Measurements from ENCODE around the gene MAP2K3.
"Not testable (repeated sequence)": the region's sequence is repeated elsewhere in the genome, so short reads cannot be mapped to it uniquely, and the experiment has no call there.

MAP2K3 gene

DNA sequence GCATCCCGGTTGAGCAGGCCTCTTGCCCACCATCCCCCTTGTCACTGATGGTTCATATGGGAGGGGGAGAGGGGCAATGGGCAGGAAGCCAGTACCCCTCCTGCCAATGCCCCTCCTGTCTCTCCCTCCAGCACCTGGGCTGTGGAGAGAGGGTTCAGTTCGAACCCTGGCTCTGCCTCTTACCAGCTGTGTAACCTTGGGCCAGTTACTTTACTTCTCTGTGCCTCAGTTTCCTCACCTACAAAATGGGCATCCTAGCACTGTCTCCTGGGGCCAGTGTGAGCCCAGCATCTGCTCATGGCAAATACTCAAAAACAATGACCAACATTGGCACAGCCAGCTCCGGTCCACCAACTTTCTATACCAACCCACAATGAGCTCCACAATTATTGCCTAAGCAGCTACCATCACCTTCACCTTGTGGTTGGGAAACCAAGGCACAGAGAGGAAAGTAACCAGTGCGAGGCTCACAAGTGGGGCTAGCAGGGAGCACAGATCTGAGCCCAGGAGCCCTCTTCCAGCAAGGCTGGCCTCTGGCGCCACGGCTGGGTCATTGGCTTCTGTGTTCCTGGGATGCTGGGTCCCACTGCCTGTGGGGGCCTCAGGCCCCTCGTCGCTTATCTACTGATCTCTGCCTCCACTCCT, 53.6 kb downstream of the MAP2K3 start:
- not testable (repeated sequence) for DNase-seq

DNA sequence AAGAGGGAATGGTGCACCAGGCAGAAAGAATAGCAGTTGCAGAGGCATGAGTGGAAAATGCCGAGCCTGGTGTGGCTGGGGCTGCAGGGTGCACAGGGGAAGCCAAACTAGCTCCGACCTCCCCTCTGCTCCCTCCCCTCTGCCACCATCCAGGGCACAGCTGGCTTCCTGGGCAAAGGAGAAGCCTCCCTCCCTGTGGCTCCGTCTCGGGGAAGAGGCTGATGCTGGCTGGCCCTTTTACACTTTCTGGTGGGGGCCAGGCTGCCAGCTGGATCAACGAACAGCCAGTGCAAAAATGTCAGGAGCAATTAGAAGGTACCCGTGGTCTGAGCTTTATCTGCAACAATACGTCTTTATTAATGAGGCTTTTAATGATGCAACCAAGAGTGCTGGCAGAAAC, 54.5 kb downstream of the MAP2K3 start:
- DNase-seq, result no peak

DNA sequence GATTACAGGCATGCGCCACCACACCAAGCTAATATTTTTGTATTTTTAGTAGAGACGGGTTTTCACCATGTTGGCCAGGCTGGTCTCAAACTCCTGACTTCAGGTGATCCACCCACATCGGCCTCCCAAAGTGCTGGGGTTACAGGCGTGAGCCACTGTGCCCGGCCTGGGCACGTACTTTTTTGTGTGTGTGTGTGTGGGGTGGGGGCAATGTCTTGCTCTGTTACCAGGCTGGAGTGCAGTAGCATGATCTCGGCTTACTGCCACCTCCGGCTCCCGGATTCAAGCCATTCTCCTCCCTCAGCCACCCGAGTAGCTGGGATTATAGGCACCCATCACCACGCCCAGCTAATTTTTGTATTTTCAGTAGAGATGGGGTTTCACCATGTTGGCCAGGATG, 55.1 kb downstream of the MAP2K3 start:
- not testable (repeated sequence) for DNase-seq

DNA sequence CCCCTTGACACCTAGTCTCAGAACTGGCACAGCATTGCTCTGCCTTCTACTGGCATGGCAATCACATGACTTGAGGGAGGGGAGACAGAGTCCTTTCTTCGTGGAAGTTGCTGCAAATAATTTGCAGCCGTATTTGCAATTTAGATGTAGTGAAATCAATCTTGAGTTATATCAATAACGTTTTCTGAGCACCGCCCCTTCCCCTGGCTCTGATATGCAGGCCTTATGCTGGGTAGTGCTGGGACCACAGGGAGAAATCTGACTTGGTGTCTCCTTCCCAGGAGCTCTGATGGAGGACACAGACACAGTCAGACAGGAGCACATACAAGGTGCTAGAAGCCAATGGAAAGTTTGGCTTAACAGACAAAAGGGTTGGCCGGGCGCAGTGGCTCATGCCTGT, 55.9 kb downstream of the MAP2K3 start:
- DNase-seq, result not testable (repeated sequence)

DNA sequence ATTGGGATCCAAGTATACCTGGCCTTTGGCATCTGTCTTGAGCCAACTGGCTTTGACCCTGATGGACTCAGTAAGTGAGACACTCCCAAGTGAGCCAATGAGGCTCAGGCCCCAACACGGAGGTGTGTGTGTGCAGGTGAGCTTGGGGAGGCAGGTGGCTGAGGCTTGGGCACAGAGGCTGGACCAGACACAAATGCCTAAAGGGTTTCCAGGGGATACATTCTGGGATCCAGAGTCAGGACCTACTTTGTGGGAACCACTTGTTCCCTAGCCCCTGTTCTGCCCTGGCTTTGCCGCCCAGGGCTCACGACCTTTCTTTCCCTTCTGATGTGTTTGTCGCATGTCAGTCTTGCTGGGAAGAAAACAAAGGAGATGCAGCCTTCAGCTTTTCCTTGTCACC, 56.8 kb downstream of the MAP2K3 start:
- not testable (repeated sequence) for DNase-seq

DNA sequence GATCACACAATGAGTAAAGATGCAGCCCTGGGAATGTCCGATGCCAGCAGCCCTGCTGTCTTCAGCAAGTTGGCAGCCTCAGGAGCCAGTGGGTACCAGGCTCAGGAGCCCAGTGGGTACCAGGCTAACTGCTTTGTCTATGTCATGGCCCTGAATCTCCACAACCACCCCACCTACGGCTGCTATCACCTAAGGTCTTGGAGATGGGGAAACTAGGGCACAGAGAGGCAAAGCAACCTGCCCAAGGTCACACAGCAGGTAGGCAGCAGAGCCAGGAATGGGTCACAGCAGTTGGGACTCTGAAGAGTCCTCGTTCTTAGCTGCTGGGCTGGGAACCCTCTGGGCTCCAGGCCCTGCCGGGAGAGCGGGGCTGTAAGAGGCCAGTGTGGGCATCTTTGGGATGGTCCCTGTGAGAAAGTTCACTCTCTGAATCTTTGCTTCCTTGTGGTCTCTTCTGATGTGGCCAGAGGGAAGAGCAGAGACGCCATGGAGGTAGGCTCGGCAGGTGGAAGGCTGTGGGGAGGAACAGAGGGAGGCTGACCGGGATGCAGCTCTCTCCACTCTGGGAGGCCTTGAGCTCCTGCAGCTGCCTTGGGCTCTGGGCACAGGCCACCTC, 57.5 kb downstream of the MAP2K3 start:
- DNase-seq, result not testable (repeated sequence)

DNA sequence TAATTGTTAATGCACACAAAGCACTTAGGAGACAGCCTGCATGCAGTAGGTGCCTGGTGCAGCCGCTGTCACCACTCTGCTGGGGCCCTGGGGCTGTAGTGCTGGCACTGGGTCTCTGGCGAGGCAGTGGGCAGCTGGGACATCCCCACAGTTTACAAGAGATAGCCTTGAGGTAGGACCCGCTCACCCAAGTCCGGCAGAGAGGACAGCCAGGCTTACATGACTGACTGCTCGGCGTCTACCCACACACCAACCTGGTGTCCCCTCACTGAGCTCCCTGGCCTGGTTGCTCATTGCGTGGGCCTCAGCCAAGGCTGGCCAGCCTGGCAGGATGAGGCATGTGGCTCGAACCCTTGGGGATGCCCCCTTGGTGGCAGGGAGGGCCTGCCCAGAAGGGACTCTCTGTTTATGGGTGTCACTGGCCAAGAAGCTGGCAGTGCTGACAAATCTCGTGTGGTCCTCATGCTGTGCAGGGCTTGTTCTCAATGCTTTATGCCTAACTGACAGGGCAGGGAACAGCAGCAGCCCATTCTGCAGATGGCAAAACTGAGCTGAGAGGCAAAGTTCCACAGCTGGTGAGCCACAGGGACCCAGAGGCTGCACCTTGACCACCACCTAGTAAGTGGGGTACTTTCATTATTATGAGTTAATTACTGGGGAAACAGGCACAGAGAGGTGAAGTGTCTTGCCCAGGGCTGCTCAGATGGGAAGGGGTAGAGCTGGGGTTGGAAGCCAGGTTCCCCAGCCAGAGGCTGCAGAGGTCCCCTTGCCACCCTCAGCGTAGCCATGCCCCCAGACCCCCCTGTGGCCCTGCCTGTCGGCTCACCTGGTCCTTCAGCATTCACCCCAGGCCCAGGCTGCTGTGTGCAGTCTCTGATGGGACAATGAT, 58.8 kb downstream of the MAP2K3 start:
- not testable (repeated sequence) for DNase-seq

DNA sequence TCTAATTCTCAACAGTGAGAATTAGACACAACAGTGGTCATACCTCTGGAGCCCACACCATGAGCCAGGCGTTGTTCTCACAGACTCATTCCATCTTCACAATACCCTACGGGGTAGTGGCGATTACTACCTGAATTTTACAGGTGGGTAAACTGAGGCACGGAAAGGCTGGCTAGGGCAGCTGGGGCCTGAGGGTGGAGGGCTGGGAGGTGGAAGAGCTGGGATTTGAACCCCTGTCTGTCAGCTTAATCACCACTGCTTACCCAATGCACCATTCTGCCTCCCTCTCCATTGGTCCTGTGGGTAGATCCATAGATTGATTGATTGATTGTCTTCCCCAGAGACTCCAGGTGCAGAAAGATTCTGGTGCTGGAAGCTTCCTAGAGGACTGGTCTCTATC, 60.3 kb downstream of the MAP2K3 start:
- DNase-seq, result not testable (repeated sequence)

DNA sequence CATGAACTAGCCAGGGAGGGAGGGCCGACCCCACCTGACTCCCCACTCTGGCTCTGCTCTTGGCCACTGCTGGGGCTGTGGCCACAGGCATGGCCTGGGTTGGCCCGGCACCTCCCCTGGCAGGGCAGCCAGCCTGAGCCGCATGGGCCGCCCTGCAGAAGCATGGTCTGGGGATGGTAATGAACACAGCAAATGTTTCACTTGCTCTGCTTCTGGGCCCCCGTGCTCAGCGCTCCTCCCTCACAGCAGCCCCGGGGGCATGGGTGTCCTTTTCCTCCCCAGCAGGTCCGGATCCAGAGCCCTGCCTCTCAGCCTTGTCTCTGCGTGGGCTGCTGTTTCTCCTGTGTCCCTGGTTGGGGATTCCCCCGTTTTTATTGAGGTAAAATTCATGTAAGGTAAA, 60.7 kb downstream of the MAP2K3 start:
- no peak for DNase-seq

DNA sequence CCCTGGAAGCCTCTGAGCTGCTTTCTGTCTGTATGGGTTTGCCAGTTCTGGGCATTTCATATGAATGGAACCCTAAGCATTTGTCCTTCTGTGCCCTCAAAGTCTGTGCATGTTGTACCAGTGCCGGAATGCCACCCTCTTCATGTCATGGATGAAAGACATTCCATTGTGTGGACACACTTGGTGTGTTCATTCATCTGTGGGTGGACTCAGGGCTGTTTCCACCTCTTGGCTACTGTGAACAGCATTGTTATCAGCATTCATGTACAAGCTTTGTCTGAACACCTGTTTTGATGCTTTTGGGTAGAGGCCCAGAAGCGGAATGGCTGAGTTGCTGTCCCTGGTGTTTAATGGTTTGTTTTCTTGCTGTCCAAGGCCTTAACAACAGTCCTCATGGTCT, 61.6 kb downstream of the MAP2K3 start:
- DNase-seq, result not testable (repeated sequence)

DNA sequence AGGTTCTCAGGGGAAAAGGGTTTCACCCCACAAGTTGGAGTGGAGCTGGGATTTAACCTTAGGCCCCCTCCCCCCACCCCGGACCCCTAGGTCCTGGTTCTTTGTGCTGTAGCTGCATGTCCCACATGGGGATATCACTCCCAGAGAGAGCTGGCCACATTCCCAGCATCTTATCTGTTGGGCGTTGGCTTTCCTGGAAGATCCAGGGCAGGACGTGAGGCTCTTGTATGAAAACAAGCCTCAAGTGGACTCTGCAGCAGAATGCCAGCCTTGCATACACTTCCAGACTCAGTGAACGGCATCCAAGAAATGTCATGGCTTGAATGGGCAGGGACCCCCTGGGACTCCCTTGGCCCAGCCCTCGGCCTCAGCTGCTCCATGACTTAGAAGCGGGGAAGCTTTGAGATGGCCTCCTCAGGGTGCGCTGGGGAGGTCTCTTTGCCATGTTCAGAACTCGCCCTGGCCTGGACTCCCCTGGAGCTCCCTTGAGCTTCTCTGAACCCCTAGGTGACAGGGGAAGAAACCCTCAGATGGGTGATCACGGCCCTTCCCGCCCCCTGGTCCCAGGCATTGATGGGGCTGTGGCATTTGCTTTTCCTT, 62.2 kb downstream of the MAP2K3 start:
- not testable (repeated sequence) for DNase-seq

DNA sequence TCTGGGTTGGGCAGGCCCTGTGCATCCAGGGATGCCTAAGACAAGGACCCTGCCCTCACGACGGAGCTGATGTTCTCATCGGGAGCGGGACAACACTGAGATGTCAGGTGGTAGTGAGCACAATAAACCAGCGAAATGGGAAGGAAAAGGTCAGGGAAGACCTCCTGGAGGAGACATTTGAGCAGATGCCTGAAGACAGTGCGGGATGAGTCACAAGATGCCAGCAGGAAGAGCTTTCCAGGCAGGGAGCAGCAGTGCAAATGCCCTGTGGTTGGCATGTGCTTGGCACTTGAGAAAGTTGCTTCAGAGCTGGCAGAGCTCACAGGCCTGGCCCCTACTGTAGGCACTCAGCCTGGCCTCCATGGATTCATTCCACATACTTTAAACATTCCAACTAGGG, 63.1 kb downstream of the MAP2K3 start:
- not testable (repeated sequence) for DNase-seq

DNA sequence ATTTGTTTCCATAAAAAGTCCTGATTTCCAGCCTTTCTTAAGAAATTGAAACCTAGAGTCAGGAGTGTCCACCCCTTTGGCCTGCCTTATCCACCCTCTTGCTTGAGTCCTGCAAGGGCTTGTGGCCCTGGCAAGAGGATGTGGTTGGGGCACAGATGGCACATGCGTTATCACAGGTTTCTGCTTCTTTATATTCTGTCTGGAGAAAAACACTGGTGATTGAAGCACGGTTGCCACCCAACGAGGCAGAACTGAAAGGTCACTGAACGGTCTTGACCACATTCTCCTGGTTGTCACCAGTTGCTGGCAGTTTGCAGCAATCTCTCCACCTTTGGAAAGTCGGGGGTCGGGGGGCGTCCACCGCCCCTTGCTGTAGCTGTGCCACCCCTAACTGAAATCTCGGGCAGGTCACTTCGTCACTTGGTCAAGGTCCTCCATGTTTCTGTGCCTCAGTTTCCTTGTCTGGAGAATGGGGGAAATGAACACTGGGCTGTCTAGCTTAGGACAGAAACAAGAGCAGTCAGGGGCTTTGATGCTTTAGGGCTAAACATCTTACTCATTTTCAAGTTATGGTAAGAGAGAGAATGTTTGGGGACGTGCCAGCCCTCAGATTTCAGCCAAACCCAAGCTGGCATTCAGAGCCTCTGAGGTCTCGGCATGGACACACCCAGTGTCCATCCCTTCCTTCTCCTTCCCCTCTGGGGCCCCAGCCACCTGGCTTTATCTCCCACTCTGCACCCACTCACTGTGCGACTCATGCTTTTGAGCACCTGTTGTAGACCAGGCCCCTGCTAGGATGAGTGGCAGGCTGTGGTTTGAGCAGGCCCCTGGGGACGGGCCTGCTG, 63.8 kb downstream of the MAP2K3 start:
- DNase-seq, result not testable (repeated sequence)

DNA sequence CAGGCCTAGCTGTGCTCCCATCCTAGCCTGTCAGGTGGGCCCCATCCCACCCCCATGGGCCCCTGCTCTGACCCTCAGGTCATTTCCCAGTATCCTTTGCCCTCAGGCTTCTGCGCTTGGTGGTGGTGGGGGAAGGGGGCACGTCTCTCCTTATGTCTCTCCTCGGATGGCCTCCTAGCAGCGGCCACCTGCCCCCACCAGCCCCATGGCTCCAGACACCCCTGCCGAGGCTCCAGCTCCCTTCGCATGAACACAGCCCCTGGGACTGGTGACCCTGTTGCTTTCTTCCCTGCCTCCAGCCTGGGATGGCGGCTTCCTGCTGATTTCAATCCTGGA, 64.4 kb downstream of the MAP2K3 start:
- DNase-seq, result not testable (repeated sequence)

DNA sequence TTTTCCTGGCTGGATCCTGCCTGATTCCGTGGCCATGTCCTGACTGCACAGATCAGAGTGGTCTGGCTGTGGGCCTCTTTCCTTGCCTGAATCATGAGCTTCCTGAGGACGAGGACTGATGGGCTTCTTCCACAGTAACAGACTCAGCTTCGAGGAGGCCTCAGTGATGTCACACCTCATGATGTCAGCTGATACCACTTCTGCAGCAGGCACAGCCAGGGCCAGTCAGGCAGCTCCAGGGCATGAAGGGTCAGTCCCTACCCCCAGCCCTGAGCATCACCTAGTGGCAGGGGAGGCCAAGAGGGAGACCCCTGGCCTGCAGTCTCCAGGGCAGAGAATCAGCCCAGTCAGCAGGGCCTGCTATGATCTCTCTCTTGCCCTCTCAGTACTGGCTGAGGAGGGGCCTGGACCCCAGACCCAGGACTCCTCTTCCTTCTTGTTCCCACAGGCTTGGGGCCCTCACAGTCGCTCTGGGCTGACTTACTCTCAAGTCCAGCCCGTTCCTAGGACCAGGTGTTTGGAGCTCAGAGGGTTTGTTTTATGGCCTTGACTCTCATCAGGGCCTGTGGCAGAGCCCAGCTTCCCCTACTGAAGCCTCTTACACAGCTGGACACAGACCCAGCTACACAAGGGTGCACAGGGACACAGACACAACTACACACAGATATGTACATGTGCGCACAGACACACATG, 65.0 kb downstream of the MAP2K3 start:
- not testable (repeated sequence) for DNase-seq

DNA sequence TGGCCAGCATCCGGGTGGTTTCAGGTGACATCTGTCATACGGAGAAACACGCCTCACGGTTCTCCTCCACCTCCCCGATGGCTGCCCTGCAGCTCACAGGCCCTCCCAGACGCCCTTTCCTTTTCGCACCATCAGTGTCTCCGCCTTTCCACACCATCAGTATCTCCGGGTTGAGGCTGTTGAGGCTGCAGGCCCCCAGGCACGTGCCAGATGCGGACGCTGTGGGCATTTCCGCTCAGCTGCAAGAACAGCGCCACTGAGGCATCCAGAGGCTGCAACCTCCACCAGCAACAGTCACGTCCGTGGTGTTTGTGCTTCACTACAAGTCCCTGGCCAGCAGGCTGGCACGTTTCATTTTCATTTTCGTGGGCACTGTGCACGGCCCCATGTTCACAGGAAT, 66.0 kb downstream of the MAP2K3 start:
- DNase-seq, result not testable (repeated sequence)

DNA sequence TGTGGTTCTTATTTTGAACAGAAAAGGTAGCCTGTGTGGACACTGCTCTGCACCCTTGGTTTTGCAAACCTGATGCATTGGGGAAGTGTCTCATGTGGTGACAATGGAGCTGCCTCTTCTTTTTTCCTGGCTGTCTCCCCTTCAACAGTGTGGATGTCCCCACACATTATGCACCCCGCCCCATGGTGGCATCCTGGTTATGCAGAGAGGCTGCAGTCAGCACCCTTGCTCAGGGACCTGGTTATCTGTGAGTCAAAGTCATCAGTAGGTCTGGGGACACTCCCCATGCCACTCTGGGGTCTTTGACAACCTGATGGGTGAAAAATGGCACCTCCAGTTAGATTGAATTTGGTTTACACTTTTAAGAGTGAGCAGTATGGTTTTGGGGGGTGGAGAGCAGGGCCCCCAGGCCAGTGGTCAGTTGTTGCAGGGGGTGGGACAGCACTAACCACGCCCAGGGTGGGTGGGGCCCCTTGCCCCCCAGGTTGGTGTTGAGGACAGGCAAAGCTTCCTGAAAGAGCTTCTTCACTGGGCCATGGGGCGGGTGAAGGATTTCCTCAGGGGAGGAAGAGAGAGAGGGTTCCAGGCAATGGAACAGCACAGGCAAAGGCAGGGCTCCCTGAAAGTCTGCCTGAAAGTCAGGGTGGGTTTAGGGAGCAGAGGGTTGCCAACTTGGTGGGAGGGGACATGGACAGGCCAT, 67.0 kb downstream of the MAP2K3 start:
- DNase-seq, result no peak

DNA sequence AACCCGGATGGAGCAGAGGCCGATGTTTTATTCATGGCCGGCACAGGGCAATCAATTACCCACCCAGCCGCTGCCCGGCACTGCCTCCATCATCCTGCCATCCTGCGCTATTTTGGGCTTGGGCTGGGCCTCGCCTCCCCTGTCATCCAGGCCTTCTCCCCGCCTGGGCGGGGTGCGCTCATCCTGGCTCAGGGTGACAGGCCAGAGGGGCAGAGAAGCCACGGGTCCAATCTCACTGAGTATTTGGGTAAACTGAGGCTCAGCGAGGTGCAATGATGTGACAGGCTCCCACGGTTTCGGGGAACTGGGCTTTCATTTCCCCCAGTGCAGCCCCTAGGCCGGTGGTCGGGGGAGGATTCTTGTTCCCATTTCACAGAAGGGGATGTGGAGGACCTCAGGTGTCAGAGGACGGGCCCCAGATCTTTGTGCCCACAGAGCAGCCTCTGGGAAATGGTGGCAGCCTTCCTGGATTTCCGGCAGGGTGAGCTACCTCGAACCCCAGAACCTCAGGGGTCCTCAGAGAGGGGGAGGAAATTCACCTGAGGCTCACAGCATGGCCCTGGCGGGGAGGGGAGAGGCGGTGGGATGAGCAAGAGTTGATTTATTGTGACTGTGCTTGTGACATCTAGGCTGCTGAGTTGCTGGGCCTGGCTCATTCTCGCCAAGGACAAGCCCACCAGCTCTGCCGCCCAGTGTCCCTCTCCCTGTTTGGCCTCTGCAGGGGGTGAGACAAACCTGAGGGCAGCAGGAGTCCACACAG, 67.9 kb downstream of the MAP2K3 start:
- DNase-seq, result no peak

DNA sequence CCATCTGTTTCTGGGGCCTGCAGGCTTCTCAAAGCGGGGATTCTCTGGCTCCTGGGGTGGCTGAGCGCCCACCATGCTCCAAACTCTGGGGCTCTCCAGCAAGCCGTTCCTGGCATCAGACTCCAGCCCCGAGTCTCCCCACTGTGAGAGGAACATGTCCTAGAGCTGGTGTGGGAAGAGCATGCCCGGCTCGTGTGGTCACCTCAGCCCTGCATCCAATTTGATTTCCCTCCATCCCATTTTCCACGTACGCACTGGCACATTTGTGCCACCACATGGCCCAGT, 68.4 kb downstream of the MAP2K3 start:
- DNase-seq, result no peak

DNA sequence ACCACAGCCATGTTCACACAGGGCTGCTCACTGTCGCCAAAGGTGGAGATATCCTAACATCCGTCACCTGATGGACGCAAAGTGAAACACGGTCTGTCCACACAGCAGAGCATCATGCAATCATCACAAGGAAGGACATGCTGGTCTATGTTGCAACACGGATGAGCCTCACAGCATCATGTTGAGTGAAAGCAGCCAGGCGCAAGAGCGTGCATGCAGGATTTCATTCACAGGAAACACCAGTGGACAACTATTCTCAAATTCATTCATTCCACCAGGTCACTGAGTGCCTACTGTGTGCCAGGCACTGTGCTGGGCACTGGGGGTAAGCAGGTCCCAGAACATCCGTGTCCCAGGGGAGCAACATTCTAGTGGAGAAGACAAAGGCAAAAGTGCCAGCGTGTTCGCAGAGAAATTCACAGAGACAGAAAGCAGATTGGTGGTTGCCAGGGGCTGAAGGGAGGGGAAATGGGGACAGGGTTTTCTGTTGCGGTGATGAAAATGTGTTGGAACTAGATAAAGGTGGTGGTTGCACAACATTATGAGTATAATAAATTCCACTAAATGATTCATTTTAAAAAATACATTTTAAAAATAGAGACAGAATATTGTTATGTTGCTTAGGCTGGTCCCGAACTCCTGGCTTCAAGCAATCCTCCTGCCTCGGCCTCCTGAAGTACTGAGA, 69.0 kb downstream of the MAP2K3 start:
- no peak for DNase-seq

Measured in activated T-cell treated with anti-CD3 and anti-CD28 coated beads for 4 hours (primary cell).